ENCODE measurements around the gene CFAP161. TPM values are rescaled to one million over a fixed set of nuclear protein-coding genes. Genes with fewer than 3 reads are reported as not detected.

Gene CFAP161
- total RNA-seq, 4 donors from 2014 or later = not detected

GRCh38 chr15:81097890-81098280 lies 36.2 kb upstream of the CFAP161 start:
- Histone ChIP-seq H3K27ac (no peak overlapping the region), H3K9me3 (no peaks in the 10 kb centered on the region), H3K4me3 (no peak overlapping the region), H3K27me3 (peaks cover 16% of the 10 kb centered on the region), H3K36me3 (no peaks in the 10 kb centered on the region), H3K4me1 (no peaks in the 10 kb centered on the region)
- no peak for DNase-seq
- no peak for TF ChIP-seq POLR2AphosphoS5 (IDR thresholded peaks at IDR 0.05)
- no peak for TF ChIP-seq POLR2A (IDR thresholded peaks at IDR 0.05)
- TF ChIP-seq EP300 (IDR thresholded peaks at IDR 0.05; ENCODE audit: low read depth) = no peak
- no peak for TF ChIP-seq CTCF (IDR thresholded peaks at IDR 0.05)
- in situ Hi-C loops (cut with MboI; ENCODE audit: low pct_ligation_motif_present in 1 of 4, low pct_unique_long_range_greater_than_20kb in 1 of 4, low sequenced_read_pairs in 3 of 4) = no loop called here
- WGBS, 2 donors (ENCODE audit: low coverage in 1 of 2) = 72 to 84% methylated on average over 5 of the region's 5 CpGs
- intact Hi-C loops (cut with DNase I; ENCODE audit: low total_unique reads) = no loop called here

GRCh38 chr15:81098349-81098748 lies 35.7 kb upstream of the CFAP161 start:
- Histone ChIP-seq H3K4me3 (no peak overlapping the region), H3K27me3 (peaks cover 16% of the 10 kb centered on the region), H3K27ac (no peak overlapping the region), H3K4me1 (no peaks in the 10 kb centered on the region), H3K9me3 (no peaks in the 10 kb centered on the region), H3K36me3 (no peaks in the 10 kb centered on the region)
- WGBS, 2 donors (ENCODE audit: low coverage in 1 of 2) = 61 to 63% methylated on average over 4 of the region's 4 CpGs
- DNase-seq = no peak
- in situ Hi-C loops (cut with MboI; ENCODE audit: low pct_ligation_motif_present in 1 of 4, low pct_unique_long_range_greater_than_20kb in 1 of 4, low sequenced_read_pairs in 3 of 4) = no loop called here
- TF ChIP-seq CTCF (IDR thresholded peaks at IDR 0.05) (no peak), POLR2A (IDR thresholded peaks at IDR 0.05) (no peak), EP300 (IDR thresholded peaks at IDR 0.05; ENCODE audit: low read depth) (no peak), POLR2AphosphoS5 (IDR thresholded peaks at IDR 0.05) (no peak)
- intact Hi-C loops (cut with DNase I; ENCODE audit: low total_unique reads) = no loop called here

GRCh38 chr15:81098861-81099651 lies 35.0 kb upstream of the CFAP161 start:
- no peaks in the 10 kb centered on the region for H3K36me3 ChIP-seq
- H3K4me1 ChIP-seq = no peaks in the 10 kb centered on the region
- DNase-seq = no peak
- WGBS, 2 donors (ENCODE audit: low coverage in 1 of 2) = 40 to 53% methylated on average over 8 to 13 of the region's 13 CpGs
- in situ Hi-C loops (cut with MboI; ENCODE audit: low pct_ligation_motif_present in 1 of 4, low pct_unique_long_range_greater_than_20kb in 1 of 4, low sequenced_read_pairs in 3 of 4) = no loop called here
- intact Hi-C loops (cut with DNase I; ENCODE audit: low total_unique reads) = no loop called here
- H3K27me3 ChIP-seq = peaks cover 16% of the 10 kb centered on the region
- H3K4me3 ChIP-seq = no peak overlapping the region
- TF ChIP-seq CTCF (IDR thresholded peaks at IDR 0.05) = no peak
- TF ChIP-seq POLR2A (IDR thresholded peaks at IDR 0.05) = no peak
- no peak for TF ChIP-seq POLR2AphosphoS5 (IDR thresholded peaks at IDR 0.05)
- TF ChIP-seq EP300 (IDR thresholded peaks at IDR 0.05; ENCODE audit: low read depth) = no peak
- H3K27ac ChIP-seq = no peak overlapping the region
- H3K9me3 ChIP-seq = no peaks in the 10 kb centered on the region

- WGBS, 2 donors (ENCODE audit: low coverage in 1 of 2) = 79 to 89% methylated on average over 4 to 7 of the region's 7 CpGs
Measured at GRCh38 chr15:81101894-81102815, 31.9 kb upstream of the CFAP161 start.

More at GRCh38 chr15:81101894-81102815, 31.9 kb upstream of the CFAP161 start:
- Histone ChIP-seq H3K27me3 (peaks cover 16% of the 10 kb centered on the region), H3K9me3 (no peaks in the 10 kb centered on the region), H3K36me3 (no peaks in the 10 kb centered on the region), H3K27ac (no peak overlapping the region), H3K4me3 (no peak overlapping the region), H3K4me1 (no peaks in the 10 kb centered on the region)
- intact Hi-C loops (cut with DNase I; ENCODE audit: low total_unique reads) (no loop called here), in situ Hi-C loops (cut with MboI; ENCODE audit: low pct_ligation_motif_present in 1 of 4, low pct_unique_long_range_greater_than_20kb in 1 of 4, low sequenced_read_pairs in 3 of 4) (loop anchor here in 3 of 4 donors (10.0 to 25.0 kb wide), 4 partner anchors 127 to 310 kb away; no protein-coding TSS in a partner anchor)
- DNase-seq = no peak
- no peak for TF ChIP-seq POLR2AphosphoS5 (IDR thresholded peaks at IDR 0.05)
- TF ChIP-seq EP300 (IDR thresholded peaks at IDR 0.05; ENCODE audit: low read depth) = no peak
- TF ChIP-seq CTCF (IDR thresholded peaks at IDR 0.05) = no peak
- TF ChIP-seq POLR2A (IDR thresholded peaks at IDR 0.05) = no peak
